Measurements from ENCODE around the gene IZUMO1R.

IZUMO1R gene

GRCh38 chr11:94305146-94305545 is 766 bp downstream of the IZUMO1R start:
- Histone ChIP-seq H3K4me1 (ENCODE audit: control insufficient read depth in 2 of 2, insufficient read depth in 1 of 2, low read depth in 1 of 2, low read length in 2 of 2) (peaks cover 0 to 3% of the 10 kb centered on the region in 2 donors), H2AK5ac (ENCODE audit: low read depth, low read length) (no peak overlapping the region), H3K4ac (ENCODE audit: low read length) (no peak overlapping the region), H2AFZ (ENCODE audit: low read length) (no peak overlapping the region), H4K8ac (ENCODE audit: low read depth, low read length) (no peak overlapping the region), H3K27ac (replicated peaks; ENCODE audit: low read length) (no peak overlapping the region), H4K91ac (ENCODE audit: low read depth, low read length, poor library complexity) (no peak overlapping the region), H3K9me3 (replicated peaks in 1 of 2; ENCODE audit: control insufficient read depth in 2 of 2, insufficient read depth in 1 of 2, low read depth in 1 of 2, low read length in 2 of 2) (no peaks in the 10 kb centered on the region), H2BK120ac (ENCODE audit: low read depth, low read length) (no peak overlapping the region), H2BK12ac (ENCODE audit: low read length) (no peak overlapping the region), H3K23ac (ENCODE audit: low read depth, low read length, poor library complexity) (no peak overlapping the region), H3K18ac (ENCODE audit: low read length) (no peak overlapping the region), H3K79me1 (ENCODE audit: low read depth, low read length) (no peaks in the 10 kb centered on the region), H2BK15ac (ENCODE audit: low read length) (no peak overlapping the region), H3K4me3 (ENCODE audit: low read length in 2 of 2) (no peak overlapping the region), H3K4me2 (ENCODE audit: insufficient read depth, low read length, poor library complexity, severe bottlenecking) (no peak overlapping the region), H2BK5ac (ENCODE audit: low read length) (no peak overlapping the region), H3K27me3 (ENCODE audit: control insufficient read depth in 3 of 3, insufficient read depth in 3 of 3, low read depth in 1 of 3, low read length in 3 of 3) (peaks cover 0 to 7% (median 0%) of the 10 kb centered on the region in 3 experiments), H3K36me3 (replicated peaks in 1 of 2; ENCODE audit: control insufficient read depth in 2 of 2, insufficient read depth in 2 of 2, low read length in 2 of 2) (no peaks in the 10 kb centered on the region), H3K9ac (ENCODE audit: low read depth, low read length, poor library complexity) (no peak overlapping the region), H3K14ac (ENCODE audit: low read length) (no peak overlapping the region)
- DNase-seq (ENCODE audit: low spot score): no peak
- WGBS, 2 donors (ENCODE audit: extremely low coverage in 2 of 2, insufficient read length in 2 of 2, insufficient replicate concordance in 1 of 2): no CpG with 5 or more reads among the region's 1 CpG

DNA sequence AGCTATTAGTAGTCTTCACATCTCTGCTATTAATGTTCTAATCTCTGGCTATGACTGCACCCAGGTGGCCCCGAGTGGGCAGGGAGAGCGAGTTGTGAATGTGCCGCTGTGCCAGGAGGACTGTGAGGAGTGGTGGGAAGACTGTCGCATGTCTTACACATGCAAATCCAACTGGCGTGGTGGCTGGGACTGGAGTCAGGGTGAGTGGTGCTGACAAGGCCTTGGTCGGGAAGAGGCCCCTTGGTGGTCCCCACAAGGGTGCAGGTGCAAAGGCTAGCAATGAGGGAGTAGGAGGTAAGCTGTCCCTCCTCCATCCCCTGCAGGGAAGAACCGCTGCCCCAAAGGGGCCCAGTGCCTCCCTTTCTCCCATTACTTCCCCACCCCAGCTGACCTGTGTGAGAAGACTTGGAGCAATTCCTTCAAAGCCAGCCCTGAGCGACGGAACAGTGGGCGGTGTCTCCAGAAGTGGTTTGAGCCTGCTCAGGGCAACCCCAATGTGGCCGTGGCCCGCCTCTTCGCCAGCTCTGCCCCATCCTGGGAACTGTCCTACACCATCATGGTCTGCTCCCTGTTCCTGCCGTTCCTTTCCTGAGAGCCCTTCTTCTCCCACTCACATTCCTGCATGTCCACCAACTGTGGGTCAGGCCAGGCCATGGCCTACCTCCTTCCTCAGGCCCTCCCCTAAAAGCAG is 2.9 kb downstream of the IZUMO1R start:
- Histone ChIP-seq H2AK5ac (ENCODE audit: low read depth, low read length) (no peak overlapping the region), H3K27ac (replicated peaks; ENCODE audit: low read length) (no peak overlapping the region), H2BK120ac (ENCODE audit: low read depth, low read length) (no peak overlapping the region), H3K4me1 (ENCODE audit: control insufficient read depth in 2 of 2, insufficient read depth in 1 of 2, low read depth in 1 of 2, low read length in 2 of 2) (peaks cover 0 to 3% of the 10 kb centered on the region in 2 donors), H3K4me3 (ENCODE audit: low read length in 2 of 2) (no peak overlapping the region), H3K23ac (ENCODE audit: low read depth, low read length, poor library complexity) (no peak overlapping the region), H2AFZ (ENCODE audit: low read length) (no peak overlapping the region), H4K8ac (ENCODE audit: low read depth, low read length) (no peak overlapping the region), H3K4me2 (ENCODE audit: insufficient read depth, low read length, poor library complexity, severe bottlenecking) (no peak overlapping the region), H3K9ac (ENCODE audit: low read depth, low read length, poor library complexity) (no peak overlapping the region), H3K18ac (ENCODE audit: low read length) (no peak overlapping the region), H2BK15ac (ENCODE audit: low read length) (no peak overlapping the region), H3K79me1 (ENCODE audit: low read depth, low read length) (no peaks in the 10 kb centered on the region), H2BK12ac (ENCODE audit: low read length) (no peak overlapping the region), H3K4ac (ENCODE audit: low read length) (no peak overlapping the region), H3K14ac (ENCODE audit: low read length) (peak overlapping the region; percentile 77), H3K9me3 (replicated peaks in 1 of 2; ENCODE audit: control insufficient read depth in 2 of 2, insufficient read depth in 1 of 2, low read depth in 1 of 2, low read length in 2 of 2) (no peaks in the 10 kb centered on the region), H3K36me3 (replicated peaks in 1 of 2; ENCODE audit: control insufficient read depth in 2 of 2, insufficient read depth in 2 of 2, low read length in 2 of 2) (no peaks in the 10 kb centered on the region), H3K27me3 (ENCODE audit: control insufficient read depth in 3 of 3, insufficient read depth in 3 of 3, low read depth in 1 of 3, low read length in 3 of 3) (peaks cover 0 to 7% (median 0%) of the 10 kb centered on the region in 3 experiments), H4K91ac (ENCODE audit: low read depth, low read length, poor library complexity) (no peak overlapping the region), H2BK5ac (ENCODE audit: low read length) (no peak overlapping the region)
- no CpG with 5 or more reads among the region's 14 CpGs for WGBS, 2 donors (ENCODE audit: extremely low coverage in 2 of 2, insufficient read length in 2 of 2, insufficient replicate concordance in 1 of 2)
- DNase-seq (ENCODE audit: low spot score): no peak

DNA sequence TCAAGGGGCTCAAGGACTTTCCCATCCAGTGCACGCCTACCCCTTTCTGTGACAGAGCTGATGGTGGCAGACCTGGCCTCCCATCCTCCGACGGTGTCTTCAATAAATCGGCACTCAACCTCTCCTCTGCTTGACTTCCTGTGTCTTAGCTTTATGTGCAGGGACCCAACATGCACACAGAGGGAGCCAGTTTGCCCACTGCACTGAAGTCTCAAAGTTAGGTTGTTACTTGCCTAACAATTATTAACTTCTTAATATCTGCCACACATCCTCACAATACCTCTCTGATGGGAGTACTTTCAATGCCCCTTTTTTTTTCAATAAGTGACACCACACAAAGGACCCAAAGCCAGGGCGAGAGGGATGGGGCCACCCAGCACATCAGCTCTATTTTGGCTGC is 3.6 kb downstream of the IZUMO1R start:
- Histone ChIP-seq H3K4me3 (ENCODE audit: low read length in 2 of 2) (peak overlapping the region in 1 of 2 donors; percentile 31), H2BK12ac (ENCODE audit: low read length) (no peak overlapping the region), H3K79me1 (ENCODE audit: low read depth, low read length) (no peaks in the 10 kb centered on the region), H2AFZ (ENCODE audit: low read length) (no peak overlapping the region), H3K27me3 (ENCODE audit: control insufficient read depth in 3 of 3, insufficient read depth in 3 of 3, low read depth in 1 of 3, low read length in 3 of 3) (peaks cover 0 to 6% (median 0%) of the 10 kb centered on the region in 3 experiments), H3K9ac (ENCODE audit: low read depth, low read length, poor library complexity) (no peak overlapping the region), H2BK15ac (ENCODE audit: low read length) (no peak overlapping the region), H2AK5ac (ENCODE audit: low read depth, low read length) (no peak overlapping the region), H3K9me3 (replicated peaks in 1 of 2; ENCODE audit: control insufficient read depth in 2 of 2, insufficient read depth in 1 of 2, low read depth in 1 of 2, low read length in 2 of 2) (no peaks in the 10 kb centered on the region), H3K4me1 (ENCODE audit: control insufficient read depth in 2 of 2, insufficient read depth in 1 of 2, low read depth in 1 of 2, low read length in 2 of 2) (no peaks in the 10 kb centered on the region), H2BK120ac (ENCODE audit: low read depth, low read length) (no peak overlapping the region), H4K91ac (ENCODE audit: low read depth, low read length, poor library complexity) (no peak overlapping the region), H3K23ac (ENCODE audit: low read depth, low read length, poor library complexity) (no peak overlapping the region), H3K14ac (ENCODE audit: low read length) (no peak overlapping the region), H2BK5ac (ENCODE audit: low read length) (no peak overlapping the region), H3K18ac (ENCODE audit: low read length) (peak overlapping the region; percentile 35), H3K4ac (ENCODE audit: low read length) (no peak overlapping the region), H3K36me3 (replicated peaks in 1 of 2; ENCODE audit: control insufficient read depth in 2 of 2, insufficient read depth in 2 of 2, low read length in 2 of 2) (no peaks in the 10 kb centered on the region), H3K27ac (replicated peaks; ENCODE audit: low read length) (no peak overlapping the region), H4K8ac (ENCODE audit: low read depth, low read length) (no peak overlapping the region), H3K4me2 (ENCODE audit: insufficient read depth, low read length, poor library complexity, severe bottlenecking) (no peak overlapping the region)
- WGBS, 2 donors (ENCODE audit: extremely low coverage in 2 of 2, insufficient read length in 2 of 2, insufficient replicate concordance in 1 of 2): no CpG with 5 or more reads among the region's 5 CpGs
- no peak for DNase-seq (ENCODE audit: low spot score)

DNA sequence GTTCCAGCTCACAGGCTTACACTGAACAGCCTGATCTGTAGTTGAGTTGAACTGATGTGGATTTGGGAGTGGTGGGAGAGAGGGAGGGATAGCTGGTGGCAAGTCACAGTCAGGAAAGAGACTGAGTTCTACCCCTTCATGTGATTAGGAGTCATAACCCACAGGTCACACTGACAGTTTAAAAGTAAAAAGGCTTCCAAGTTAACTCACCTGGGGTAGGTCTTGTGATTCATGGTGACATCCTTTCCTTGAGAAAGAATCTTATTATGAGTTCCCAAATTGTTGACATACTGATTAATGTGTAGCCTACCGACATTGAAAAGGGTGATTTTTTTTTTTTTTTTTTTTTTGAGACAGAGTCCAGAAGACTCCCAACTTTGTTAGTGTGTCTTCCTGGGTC is 5.4 kb downstream of the IZUMO1R start:
- Histone ChIP-seq H2BK5ac (ENCODE audit: low read length) (no peak overlapping the region), H3K9me3 (replicated peaks in 1 of 2; ENCODE audit: control insufficient read depth in 2 of 2, insufficient read depth in 1 of 2, low read depth in 1 of 2, low read length in 2 of 2) (no peaks in the 10 kb centered on the region), H2BK15ac (ENCODE audit: low read length) (no peak overlapping the region), H2AK5ac (ENCODE audit: low read depth, low read length) (no peak overlapping the region), H3K4me3 (ENCODE audit: low read length in 2 of 2) (no peak overlapping the region), H2BK120ac (ENCODE audit: low read depth, low read length) (no peak overlapping the region), H3K9ac (ENCODE audit: low read depth, low read length, poor library complexity) (no peak overlapping the region), H2AFZ (ENCODE audit: low read length) (no peak overlapping the region), H3K14ac (ENCODE audit: low read length) (no peak overlapping the region), H3K79me1 (ENCODE audit: low read depth, low read length) (no peaks in the 10 kb centered on the region), H4K91ac (ENCODE audit: low read depth, low read length, poor library complexity) (no peak overlapping the region), H3K4ac (ENCODE audit: low read length) (no peak overlapping the region), H3K27me3 (ENCODE audit: control insufficient read depth in 3 of 3, insufficient read depth in 3 of 3, low read depth in 1 of 3, low read length in 3 of 3) (peaks cover 0 to 3% (median 0%) of the 10 kb centered on the region in 3 experiments), H3K27ac (replicated peaks; ENCODE audit: low read length) (no peak overlapping the region), H3K23ac (ENCODE audit: low read depth, low read length, poor library complexity) (no peak overlapping the region), H3K18ac (ENCODE audit: low read length) (no peak overlapping the region), H3K4me1 (ENCODE audit: control insufficient read depth in 2 of 2, insufficient read depth in 1 of 2, low read depth in 1 of 2, low read length in 2 of 2) (no peaks in the 10 kb centered on the region), H4K8ac (ENCODE audit: low read depth, low read length) (no peak overlapping the region), H2BK12ac (ENCODE audit: low read length) (no peak overlapping the region), H3K36me3 (replicated peaks in 1 of 2; ENCODE audit: control insufficient read depth in 2 of 2, insufficient read depth in 2 of 2, low read length in 2 of 2) (no peaks in the 10 kb centered on the region), H3K4me2 (ENCODE audit: insufficient read depth, low read length, poor library complexity, severe bottlenecking) (no peak overlapping the region)
- WGBS, 2 donors (ENCODE audit: extremely low coverage in 2 of 2, insufficient read length in 2 of 2, insufficient replicate concordance in 1 of 2): no CpG with 5 or more reads among the region's 1 CpG
- no peak for DNase-seq (ENCODE audit: low spot score)

Data from neuronal stem cell (in vitro differentiated cells).